ENCODE results near the gene CTNNA2. TPM values are rescaled to one million over a fixed set of nuclear protein-coding genes. Genes with fewer than 3 reads are reported as not detected.

Gene CTNNA2
- total RNA-seq, 1 donor from 2014 or later, result 2.9 TPM

GRCh38 chr2:79887747-79888374, 375.0 kb downstream of the CTNNA2 start:
- Histone ChIP-seq H3K36me3 (no peaks in the 10 kb centered on the region), H3K27ac (no peak overlapping the region), H3K4me3 (no peak overlapping the region), H3K27me3 (no peaks in the 10 kb centered on the region), H3K4me1 (no peaks in the 10 kb centered on the region), H3K9me3 (no peaks in the 10 kb centered on the region)
- TF ChIP-seq POLR2A (IDR thresholded peaks at IDR 0.05), result no peak
- no peak for TF ChIP-seq POLR2AphosphoS5 (IDR thresholded peaks at IDR 0.05; ENCODE audit: insufficient read depth in 1 of 2, low read depth in 1 of 2)
- TF ChIP-seq CTCF (IDR thresholded peaks at IDR 0.05), result peak; percentile 34 to 44 (median 41)
- intact Hi-C loops (cut with DNase I), result no loop called here
- no peak for DNase-seq (ENCODE audit: extremely low spot score in 2 of 2)

GRCh38 chr2:79892123-79892522, 379.3 kb downstream of the CTNNA2 start:
- H3K9me3 ChIP-seq, result no peaks in the 10 kb centered on the region

GRCh38 chr2:79899196-79899595, 386.3 kb downstream of the CTNNA2 start:
- intact Hi-C loops (cut with DNase I), result no loop called here
- no peak for DNase-seq (ENCODE audit: extremely low spot score in 2 of 2)
- Histone ChIP-seq H3K4me1 (no peaks in the 10 kb centered on the region), H3K36me3 (no peaks in the 10 kb centered on the region), H3K4me3 (no peak overlapping the region), H3K27me3 (no peaks in the 10 kb centered on the region), H3K9me3 (no peaks in the 10 kb centered on the region), H3K27ac (no peak overlapping the region)
- TF ChIP-seq POLR2A (IDR thresholded peaks at IDR 0.05), result no peak
- TF ChIP-seq CTCF (IDR thresholded peaks at IDR 0.05), result no peak
- no peak for TF ChIP-seq POLR2AphosphoS5 (IDR thresholded peaks at IDR 0.05; ENCODE audit: insufficient read depth in 1 of 2, low read depth in 1 of 2)

More at GRCh38 chr2:79892123-79892522, 379.3 kb downstream of the CTNNA2 start:
- DNase-seq (ENCODE audit: extremely low spot score in 2 of 2), result no peak
- no peaks in the 10 kb centered on the region for H3K27me3 ChIP-seq
- no peak overlapping the region for H3K27ac ChIP-seq
- intact Hi-C loops (cut with DNase I), result no loop called here
- no peaks in the 10 kb centered on the region for H3K36me3 ChIP-seq
- no peaks in the 10 kb centered on the region for H3K4me1 ChIP-seq
- no peak overlapping the region for H3K4me3 ChIP-seq
- no peak for TF ChIP-seq POLR2A (IDR thresholded peaks at IDR 0.05)
- TF ChIP-seq POLR2AphosphoS5 (IDR thresholded peaks at IDR 0.05; ENCODE audit: insufficient read depth in 1 of 2, low read depth in 1 of 2), result no peak
- no peak for TF ChIP-seq CTCF (IDR thresholded peaks at IDR 0.05)

- no peak for TF ChIP-seq POLR2A (IDR thresholded peaks at IDR 0.05)
- no peak for TF ChIP-seq POLR2AphosphoS5 (IDR thresholded peaks at IDR 0.05; ENCODE audit: insufficient read depth in 1 of 2, low read depth in 1 of 2)
- TF ChIP-seq CTCF (IDR thresholded peaks at IDR 0.05), result no peak
- no peak for DNase-seq (ENCODE audit: extremely low spot score in 2 of 2)
- Histone ChIP-seq H3K9me3 (no peaks in the 10 kb centered on the region), H3K4me1 (no peaks in the 10 kb centered on the region), H3K4me3 (no peak overlapping the region), H3K27me3 (no peaks in the 10 kb centered on the region), H3K27ac (no peak overlapping the region), H3K36me3 (no peaks in the 10 kb centered on the region)
- intact Hi-C loops (cut with DNase I), result no loop called here
Measured at GRCh38 chr2:79901161-79901560, 388.3 kb downstream of the CTNNA2 start.

- TF ChIP-seq POLR2AphosphoS5 (IDR thresholded peaks at IDR 0.05; ENCODE audit: insufficient read depth in 1 of 2, low read depth in 1 of 2) (no peak), CTCF (IDR thresholded peaks at IDR 0.05) (no peak), POLR2A (IDR thresholded peaks at IDR 0.05) (no peak)
- H3K4me1 ChIP-seq, result no peaks in the 10 kb centered on the region
- H3K9me3 ChIP-seq, result no peaks in the 10 kb centered on the region
- no peaks in the 10 kb centered on the region for H3K36me3 ChIP-seq
- intact Hi-C loops (cut with DNase I), result no loop called here
- no peak overlapping the region for H3K4me3 ChIP-seq
- DNase-seq (ENCODE audit: extremely low spot score in 2 of 2), result no peak
- no peak overlapping the region for H3K27ac ChIP-seq
- no peaks in the 10 kb centered on the region for H3K27me3 ChIP-seq
Measured at GRCh38 chr2:79903222-79904000, 390.6 kb downstream of the CTNNA2 start.

All from vagina (tissue), 2 donors.